NAMALWA (cell line): ENCODE results near the gene PSMD3.
"Not testable (repeated sequence)": the region's sequence is repeated elsewhere in the genome, so short reads cannot be mapped to it uniquely, and the experiment has no call there.

Experiments used
- DNase-seq: peaks from one replicate; pipeline ENCODE4 v3.0.0-alpha.2; 2015; ENCODE audit warnings: low spot score

The PSMD3 gene

GRCh38 chr17:39997543-39997942 lies 16.9 kb downstream of the PSMD3 start:
- DNase-seq: no peak

- no peak for DNase-seq
Measured at GRCh38 chr17:39999067-39999466, 18.5 kb downstream of the PSMD3 start.

- no peak for DNase-seq
Measured at GRCh38 chr17:40000161-40000560, 19.6 kb downstream of the PSMD3 start.

- DNase-seq: not testable (repeated sequence)
Measured at GRCh38 chr17:40001335-40001734, 20.7 kb downstream of the PSMD3 start.

GRCh38 chr17:40004072-40004471 lies 23.5 kb downstream of the PSMD3 start:
- DNase-seq: no peak

GRCh38 chr17:40004712-40005111 lies 24.1 kb downstream of the PSMD3 start:
- no peak for DNase-seq

GRCh38 chr17:40005520-40005919 lies 24.9 kb downstream of the PSMD3 start:
- no peak for DNase-seq

- DNase-seq: not testable (repeated sequence)
Measured at GRCh38 chr17:40010946-40011500, 30.4 kb downstream of the PSMD3 start.

- DNase-seq: not testable (repeated sequence)
Measured at GRCh38 chr17:40012017-40012647, 31.5 kb downstream of the PSMD3 start.

GRCh38 chr17:40014375-40014980 lies 33.9 kb downstream of the PSMD3 start:
- no peak for DNase-seq

- DNase-seq: no peak
Measured at GRCh38 chr17:40015005-40015997, 34.7 kb downstream of the PSMD3 start, which contains the start of gene CSF3. TSS of gene CSF3 (plus strand) at chr17:40015440. CDS start at chr17:40015475, 35 bp downstream.

- DNase-seq: no peak
Measured at GRCh38 chr17:40015998-40016985, 35.7 kb downstream of the PSMD3 start.

- no peak for DNase-seq
Measured at GRCh38 chr17:40017422-40018080, 36.9 kb downstream of the PSMD3 start.

GRCh38 chr17:40018211-40019121 lies 37.9 kb downstream of the PSMD3 start:
- DNase-seq: no peak

GRCh38 chr17:40019140-40019991 lies 38.8 kb downstream of the PSMD3 start:
- DNase-seq: no peak

GRCh38 chr17:40020146-40020545 lies 39.5 kb downstream of the PSMD3 start:
- DNase-seq: no peak

GRCh38 chr17:40021451-40021971 lies 40.9 kb downstream of the PSMD3 start:
- no peak for DNase-seq

- DNase-seq: no peak
Measured at GRCh38 chr17:40022497-40022896, 41.9 kb downstream of the PSMD3 start.
